HG03066 (cell line): Measurements from ENCODE around the gene AIP.
"Not testable (repeated sequence)": the region's sequence is repeated elsewhere in the genome, so short reads cannot be mapped to it uniquely, and the experiment has no call there.

Experiments
- ATAC-seq: cut with Tn5 transposase; IDR thresholded peaks from one replicate; pipeline ENCODE4 v1.9.1; 2021; ENCODE audit warnings: low read depth; ENCODE audit not compliant: unreplicated experiment

AIP gene

DNA sequence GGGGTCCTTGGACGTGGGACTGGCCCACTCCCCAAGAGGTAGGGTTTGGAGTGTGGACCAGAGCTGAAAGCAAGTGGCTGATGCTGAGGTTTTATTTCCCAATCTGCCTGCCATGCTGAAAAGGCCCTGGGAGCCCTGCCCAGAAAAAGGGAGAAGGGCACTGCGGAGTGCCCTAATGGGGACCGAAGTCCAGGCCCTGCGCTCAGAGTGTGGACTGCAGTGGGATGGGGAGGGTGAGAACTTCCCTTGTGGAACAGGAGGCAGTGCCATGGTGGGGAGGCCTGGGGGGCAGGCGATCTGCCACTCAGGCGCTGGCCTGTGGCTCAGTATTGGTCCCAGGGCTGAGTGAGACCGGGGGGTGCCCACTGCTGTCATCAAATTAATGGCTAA, 34.6 kb upstream of the AIP start:
- ATAC-seq = no peak

DNA sequence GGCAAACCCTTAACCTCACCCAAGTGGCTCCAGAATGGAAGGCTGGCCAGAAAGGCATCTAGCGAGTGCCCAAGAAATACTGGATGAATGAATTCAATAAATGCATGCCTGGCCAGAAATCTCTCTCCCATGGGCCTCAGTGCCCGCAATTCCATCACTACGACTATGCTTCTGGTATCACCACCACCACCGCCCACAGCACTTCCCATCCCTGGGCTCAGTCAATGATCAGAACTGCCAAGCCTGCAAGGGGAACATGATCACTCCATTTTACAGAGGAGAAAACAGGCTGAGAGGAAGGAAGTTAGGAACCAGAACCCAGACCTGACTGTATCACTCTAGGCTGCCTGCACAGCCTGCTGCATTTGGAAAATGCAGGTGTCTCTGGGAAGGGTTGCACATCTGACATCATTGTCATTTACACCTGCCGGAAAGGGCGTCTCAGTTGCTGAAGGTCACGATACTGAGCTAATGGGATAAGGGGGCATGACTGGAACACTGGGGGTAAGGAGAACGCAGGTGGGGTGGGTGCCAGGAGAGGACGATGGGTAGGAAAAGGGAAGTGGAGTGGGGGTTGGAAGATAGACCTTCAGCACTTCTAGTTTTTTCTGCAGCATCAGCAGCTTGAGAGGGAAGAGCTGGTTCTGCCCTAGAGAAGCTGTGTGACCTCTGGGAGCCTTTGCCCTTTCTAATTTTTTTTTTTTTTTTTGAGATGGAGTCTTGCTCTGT, 33.5 kb upstream of the AIP start:
- ATAC-seq = no peak

DNA sequence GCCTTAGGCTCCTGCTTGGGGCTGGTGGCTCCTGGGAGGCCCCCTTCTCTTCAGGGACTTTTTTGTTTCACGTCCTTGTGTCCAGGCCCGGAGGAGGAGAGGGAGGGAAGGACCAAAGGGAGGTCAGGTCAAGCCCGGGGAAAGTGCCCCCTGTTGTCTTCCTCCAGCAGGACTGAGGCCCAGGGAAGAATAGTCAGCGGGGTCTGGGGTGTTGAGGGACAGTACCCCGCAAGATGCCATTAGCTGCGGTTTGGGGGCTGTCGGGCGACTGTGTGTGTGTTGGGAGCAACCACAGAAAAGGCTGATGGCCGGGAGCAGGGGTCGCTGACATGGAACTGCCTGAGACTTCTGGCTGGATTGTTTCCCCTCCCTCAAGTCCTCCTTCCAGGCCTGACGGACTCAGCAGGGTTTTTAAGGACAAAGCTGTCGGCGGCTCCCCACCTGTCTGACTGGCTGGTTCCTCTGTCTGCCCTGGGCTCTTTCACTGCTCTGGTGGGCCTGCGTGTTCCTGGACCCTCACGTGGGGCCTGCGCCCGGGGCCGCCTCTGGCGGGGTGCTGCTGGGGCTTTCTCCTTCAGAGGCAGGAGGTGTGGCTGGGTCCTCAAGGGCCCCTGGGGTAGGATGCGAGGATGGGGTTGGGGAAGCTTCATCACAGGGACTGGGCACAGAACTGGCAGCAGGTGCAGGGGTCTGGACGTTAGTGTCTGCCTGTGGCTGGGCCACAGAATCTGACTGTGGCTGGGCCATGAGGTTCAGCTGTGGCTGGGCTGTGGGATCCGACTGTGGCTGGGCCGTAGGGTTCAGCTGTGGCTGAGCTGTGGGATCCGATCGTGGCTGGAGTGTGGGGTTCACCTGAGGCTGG, 31.8 kb upstream of the AIP start:
- no peak for ATAC-seq

DNA sequence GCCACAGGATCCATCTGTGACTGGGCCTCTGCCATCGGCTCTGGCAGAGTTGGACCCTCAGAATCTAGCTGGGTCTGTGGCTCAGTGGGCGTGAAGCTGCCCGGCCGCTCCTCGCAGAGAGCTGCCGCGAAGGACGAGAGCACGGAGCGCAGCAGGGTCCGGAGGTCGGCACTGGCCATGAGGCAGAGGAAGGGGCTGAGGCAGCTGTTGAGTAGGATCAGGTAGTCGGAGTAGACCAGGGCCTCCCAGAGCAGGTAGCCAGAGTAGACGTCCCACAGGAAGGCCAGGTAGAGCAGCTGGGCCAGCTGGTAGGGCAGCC, 31.2 kb upstream of the AIP start:
- no peak for ATAC-seq

DNA sequence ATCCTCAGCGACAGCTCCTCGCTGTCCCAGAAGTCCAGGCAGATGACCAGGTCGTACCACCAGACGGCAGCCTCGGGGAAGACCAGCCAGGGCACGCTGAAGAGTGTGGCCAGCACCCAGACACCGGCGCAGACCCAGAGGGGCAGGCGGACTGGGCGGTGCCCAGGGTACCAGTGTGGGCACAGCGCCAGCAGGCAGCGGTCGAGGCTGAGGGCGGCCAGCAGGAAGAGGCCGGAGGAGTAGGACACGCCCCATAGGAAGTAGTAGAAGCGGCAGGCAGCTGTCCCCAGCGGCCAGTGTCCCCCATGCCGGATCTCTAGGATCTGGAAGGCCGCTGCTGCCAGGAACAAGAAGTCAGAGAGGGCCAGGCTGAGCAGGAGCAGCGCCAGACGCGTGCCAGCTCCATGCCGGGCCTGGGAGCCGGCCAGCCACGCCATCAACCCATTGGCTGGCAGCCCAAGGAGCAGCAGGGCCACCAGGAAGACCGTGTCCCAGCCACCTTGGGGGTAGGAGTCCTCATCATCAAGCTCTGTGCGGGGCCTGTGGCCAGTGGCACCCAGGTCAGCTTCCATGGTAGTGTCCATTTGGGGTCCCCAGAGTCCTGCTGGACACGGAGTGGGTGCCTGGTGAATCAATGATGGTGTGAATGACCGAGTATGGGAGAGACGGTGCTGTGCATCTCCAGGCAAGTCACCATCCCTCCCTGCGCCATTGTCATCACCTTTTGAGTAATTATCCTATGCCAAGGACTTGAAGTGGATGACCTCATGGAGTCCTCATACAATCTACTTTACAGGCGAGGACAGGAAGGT, 30.5 kb upstream of the AIP start, which contains the start of gene GPR152:
Gene GPR152 (minus strand): TSS at position 589 of the 812 bp plus-strand sequence. CDS start 5 bp downstream, at position 584.
- no peak for ATAC-seq

DNA sequence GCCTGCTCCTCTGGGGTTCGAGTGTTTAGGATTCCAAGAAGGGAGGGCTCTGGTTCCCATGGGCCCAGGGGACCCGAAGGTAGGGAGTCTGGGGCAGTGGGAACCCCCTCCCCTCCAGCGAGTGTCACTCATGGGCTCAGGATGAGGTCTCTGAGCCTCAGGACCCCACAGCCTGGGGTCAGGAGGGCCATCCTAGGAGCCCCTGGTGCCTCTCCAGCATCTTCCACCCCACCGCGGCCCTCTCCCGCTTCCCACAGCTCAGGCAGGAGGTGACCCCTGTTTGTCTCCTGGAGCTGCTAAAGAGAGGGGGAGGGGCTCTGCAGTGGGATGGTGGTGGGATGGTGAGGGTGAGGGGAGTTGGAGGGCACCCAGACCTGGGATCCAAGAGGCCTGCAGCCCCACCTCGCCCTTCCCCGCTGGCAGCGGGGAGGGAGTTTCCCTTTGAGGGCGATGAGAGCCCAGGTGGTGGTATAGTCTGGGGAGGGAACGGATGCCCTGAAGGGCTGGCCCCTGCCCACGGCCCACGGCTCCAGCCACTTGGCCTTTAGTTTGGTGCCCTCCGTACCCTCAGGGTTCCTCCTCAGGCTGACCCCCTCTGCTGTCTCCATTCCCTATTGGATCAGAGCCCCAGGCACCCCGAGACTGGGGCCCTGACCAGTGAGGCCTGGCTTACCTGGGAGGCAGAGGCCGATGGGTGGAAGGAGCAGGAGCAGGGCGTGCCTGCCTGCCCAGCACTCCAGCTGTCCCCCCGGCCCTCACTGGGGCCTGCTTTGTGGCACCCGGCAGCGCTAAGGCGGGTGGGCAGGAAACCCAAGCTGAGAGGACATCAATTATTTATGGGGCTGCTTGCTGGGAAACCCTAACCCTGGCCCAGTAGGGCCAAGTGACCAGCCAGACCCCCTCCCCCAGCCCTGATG, 28.8 kb upstream of the AIP start:
- ATAC-seq = no peak

DNA sequence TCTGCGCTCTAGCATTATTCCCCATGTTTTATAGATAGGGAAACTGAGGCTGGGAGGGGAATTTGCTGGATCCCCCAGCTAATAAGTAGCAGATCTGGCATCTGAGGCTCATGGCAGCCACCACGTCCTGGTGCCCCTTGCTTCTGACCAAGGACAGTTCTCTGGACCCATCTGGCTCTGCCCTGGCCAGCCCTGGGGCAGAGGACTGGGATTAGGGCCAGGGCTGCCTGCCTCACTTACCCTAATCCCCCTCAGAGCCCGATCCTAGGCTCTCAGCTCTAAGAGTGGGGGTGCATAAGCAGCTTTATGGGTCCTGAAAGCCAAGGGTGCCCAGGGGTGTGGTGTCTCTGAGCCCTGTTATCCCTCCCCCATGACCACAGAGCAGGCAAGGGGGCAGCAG, 27.8 kb upstream of the AIP start, which contains the start of gene CABP4:
Gene CABP4 (plus strand): TSS at position 301 of the 400 bp plus-strand sequence. CDS start 70 bp downstream, at position 371.
- ATAC-seq = no peak

DNA sequence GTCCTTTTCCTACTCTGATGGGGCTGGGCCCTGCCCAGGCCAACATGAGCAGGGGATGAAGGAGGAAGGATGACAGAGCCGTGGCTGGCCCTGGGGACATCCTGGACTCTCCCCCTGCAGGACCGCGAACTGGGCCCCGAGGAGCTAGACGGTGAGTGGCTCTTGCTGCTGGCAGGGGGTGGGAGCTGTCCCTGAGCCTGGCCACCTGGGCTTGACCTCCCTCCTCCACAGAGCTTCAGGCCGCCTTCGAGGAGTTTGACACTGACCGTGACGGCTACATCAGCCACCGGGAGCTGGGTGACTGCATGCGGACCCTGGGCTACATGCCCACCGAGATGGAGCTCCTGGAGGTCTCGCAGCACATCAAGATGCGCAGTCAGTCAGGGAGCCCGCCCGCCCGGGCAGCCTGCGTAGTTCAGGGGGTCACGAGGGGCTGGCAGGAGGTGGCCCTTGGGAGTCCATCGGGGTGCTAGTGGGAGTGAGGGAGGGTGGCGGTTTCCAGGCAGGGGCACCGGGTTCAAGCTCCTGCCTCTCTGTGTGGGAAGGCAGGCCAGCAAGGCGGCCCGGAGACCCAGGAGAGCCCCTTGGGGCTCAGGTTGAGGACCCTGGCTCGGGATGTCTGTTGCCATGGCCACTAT, 26.6 kb upstream of the AIP start:
- ATAC-seq = no peak

DNA sequence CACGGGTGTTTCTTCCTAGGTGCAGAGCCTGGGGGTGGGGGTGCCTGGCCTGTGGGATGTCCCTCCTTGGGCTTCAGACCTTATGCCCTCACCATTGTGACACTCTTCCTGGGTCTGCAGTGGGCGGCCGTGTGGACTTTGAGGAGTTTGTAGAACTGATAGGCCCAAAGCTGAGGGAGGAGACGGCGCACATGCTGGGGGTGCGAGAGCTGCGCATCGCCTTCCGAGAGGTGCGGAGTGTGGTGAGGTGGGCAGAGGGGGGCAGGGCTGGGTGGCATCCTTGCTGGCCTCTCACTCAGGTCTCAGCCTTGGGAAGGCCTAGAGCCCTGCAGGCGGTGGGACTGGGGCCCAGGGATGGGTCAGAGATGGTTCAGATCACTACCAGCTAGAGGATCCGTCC, 25.4 kb upstream of the AIP start:
- ATAC-seq = no peak

DNA sequence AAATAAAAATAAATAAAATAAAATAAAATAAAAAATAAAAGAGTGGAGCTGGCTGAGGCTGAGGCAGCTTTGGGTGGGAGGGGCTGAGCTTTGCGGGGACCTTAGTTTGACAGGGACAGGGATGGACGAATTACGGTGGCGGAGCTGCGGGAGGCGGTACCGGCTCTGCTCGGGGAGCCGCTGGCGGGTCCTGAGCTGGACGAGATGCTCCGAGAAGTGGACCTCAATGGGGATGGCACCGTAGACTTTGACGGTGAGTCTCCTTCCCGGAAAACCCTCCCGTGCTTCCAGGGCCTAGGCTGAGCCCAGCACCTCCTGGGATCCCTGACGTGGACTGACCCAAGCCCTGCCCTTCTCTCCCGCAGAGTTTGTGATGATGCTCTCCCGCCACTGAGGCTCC, 24.6 kb upstream of the AIP start:
- no peak for ATAC-seq

DNA sequence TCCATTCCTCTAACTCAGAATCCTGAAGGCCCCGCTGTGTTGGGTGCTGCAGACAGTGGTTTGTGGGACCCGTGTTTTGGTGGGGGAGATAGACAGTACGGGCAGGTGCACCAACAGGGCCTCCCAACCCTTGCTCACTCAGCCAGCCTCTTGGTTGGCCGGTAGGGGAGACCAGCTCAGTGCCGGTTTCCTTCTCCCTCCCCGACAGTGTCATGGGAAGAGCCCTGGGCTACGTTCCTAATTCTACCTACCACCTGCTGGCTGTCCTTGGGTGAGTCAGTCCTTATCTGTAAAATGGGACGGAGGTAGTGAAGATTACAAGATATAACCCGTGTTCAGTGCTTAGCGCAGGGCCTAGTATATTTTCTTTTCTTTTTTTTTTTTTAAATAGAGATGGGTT, 19.6 kb upstream of the AIP start:
- ATAC-seq = no peak

DNA sequence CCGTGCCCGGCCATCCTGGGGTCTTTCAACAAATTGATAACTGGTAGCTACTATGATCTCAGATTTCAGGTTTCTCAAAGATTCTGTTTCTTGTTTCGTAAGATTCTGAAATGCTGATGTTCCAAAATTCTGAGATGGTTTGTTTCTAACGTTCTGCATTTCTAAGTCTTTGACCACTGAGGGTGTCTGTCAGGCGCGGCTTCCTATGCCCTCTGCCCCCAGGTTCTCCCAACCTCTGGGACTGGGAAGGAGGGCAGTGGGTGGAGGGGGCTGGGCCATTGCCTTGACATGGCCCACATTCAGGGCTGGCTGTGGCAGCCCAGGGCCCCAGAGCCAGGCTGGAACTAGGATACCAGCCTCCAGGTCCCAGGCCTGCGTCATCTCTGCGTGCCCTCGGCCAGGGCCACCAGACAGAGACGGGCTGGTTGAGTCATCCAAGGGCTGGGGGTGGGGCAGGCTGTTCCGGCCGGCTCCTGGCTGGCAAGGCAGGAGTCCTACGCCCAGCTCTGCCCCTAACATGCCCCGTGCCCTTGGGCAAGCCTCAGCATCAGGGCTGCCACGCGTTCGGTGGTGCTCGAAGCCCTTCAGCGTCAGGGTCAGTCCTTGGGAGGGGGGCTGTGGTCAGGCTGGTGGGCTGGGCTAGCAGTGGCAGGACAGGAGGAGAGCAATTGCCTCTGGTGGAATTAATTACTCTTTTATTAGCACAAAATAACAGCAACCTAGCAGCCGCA, 19.0 kb upstream of the AIP start:
- ATAC-seq = no peak

DNA sequence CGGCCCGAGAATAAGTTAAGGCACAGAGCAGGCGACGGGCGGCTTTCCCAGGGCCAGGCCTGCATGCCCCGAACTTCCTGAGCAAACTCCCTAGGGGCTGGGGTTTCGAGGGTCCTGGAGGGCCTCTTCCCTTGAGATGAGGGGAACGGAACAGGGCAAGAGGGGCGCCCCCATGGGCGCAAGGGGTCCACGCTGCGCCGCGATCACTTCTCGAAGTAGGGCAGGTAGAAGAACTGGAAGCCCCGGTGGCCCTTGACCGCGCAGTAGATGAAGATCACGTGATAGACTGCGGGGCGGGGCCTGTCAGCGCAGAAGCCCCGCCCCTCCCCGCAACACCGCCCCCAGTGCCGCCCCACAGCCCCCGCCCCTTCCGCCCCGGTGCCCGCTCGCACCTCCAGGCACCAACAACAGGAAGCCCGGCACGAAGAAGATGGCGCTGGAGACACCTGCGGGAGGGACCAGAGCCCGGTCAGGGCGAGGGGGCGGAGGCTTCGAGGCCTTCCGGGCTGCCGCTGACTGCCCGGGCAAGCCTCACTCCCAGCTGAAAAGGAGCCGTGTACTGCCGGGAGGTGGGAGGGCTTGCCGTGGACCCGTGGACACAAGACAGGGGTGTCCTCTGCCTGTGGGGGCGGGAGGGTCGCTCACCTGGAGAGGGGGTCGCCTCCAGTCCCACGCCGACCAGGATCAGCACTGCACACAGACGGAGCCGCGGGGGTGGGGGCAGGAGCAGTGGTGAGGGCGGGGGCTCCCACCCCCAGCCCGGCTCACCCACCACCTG, 18.2 kb upstream of the AIP start:
- peak; percentile 49 for ATAC-seq

DNA sequence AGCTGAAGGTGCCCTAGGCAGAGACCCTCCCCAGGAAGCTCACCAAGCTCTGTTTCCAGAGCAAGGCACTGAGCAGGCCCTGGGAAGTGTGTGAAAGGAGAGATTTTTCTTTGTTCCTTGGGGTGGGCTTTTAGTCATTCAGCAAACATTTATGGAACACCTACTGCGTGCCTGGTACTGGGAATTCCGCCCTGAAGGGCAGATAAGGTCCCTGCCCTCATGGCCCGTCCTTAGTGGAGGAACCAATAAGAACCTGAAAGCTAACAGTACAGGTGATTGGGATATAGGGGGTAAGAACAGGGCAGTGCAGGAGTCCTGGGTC, 17.7 kb upstream of the AIP start:
- no peak for ATAC-seq

DNA sequence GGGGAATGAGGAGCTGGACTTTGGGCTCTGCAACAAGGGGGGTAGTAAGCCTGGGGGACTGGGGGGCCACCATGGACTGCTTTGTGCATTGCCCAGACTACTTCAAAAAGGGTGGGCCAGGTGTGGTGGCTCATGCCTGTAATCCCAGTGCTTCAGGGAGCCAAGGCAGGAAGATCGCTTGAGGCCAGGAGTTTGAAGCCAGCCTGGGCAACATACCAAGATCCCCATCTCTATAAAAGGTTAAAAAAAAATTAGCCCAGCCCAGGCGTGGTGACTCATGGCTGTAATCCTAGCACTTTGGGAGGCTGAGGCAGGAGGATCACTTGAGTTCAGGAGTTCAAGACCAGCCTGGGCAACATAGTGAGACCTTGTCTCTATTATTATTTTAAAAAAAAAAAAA, 17.3 kb upstream of the AIP start:
- ATAC-seq = not testable (repeated sequence)

DNA sequence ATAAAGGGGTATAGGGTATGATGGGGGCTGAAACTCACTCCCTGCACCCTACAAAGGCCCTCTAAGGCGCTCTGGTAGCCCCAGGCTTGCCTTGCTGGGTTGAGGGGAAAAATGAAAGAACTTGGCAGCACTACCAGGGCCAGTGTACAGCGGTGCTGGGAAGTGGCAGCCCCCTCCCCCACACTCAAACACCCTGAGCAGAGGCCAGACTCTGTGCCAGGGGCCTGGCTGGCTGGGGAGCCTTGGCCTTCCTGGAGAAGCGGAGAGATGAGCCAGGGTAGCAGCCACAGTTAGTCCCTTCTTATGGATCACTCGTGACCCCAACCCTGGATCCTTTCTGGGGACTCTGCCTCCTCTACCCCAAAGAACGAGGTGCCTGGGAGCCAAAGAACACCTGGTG, 16.5 kb upstream of the AIP start:
- no peak for ATAC-seq

DNA sequence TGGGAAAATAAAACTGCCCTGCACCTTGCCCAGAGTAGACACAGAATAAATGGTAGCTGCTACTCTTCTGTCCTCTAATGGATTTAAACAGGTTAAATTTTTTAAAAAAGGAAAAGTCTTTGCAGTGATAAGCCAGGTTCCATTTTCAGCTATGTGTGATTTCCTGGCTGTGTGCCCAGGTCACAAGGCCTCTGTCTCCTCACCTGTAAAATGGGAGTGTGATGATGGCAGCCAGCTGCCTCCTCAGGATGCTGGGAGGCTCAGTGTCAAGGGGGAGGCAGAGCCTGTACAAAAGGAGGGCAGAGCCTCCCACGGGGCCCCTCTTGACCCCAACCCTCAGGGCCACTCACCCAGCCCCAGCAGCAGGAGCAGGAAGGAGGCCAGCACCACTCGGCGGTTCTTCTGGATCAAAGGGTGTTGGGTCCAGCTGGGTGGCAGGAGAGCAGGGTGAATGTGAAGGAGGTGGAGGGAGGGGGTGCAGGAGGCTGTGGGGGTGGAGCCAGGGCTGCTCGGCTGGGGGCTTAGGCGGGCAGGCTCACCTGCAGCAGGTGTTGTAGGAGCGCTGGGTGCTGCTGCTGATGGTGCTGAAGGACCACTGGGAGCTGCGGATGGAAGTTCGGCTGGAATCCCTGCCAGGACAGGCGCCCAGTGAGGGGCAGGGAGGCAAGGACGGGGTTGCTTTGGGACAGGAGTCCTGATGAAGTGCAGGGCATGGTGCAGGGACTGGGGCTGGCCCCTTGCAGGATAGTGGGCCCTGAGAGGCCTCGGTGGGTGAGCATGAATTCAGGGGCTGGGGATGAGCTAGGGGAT, 15.7 kb upstream of the AIP start:
- ATAC-seq = no peak

DNA sequence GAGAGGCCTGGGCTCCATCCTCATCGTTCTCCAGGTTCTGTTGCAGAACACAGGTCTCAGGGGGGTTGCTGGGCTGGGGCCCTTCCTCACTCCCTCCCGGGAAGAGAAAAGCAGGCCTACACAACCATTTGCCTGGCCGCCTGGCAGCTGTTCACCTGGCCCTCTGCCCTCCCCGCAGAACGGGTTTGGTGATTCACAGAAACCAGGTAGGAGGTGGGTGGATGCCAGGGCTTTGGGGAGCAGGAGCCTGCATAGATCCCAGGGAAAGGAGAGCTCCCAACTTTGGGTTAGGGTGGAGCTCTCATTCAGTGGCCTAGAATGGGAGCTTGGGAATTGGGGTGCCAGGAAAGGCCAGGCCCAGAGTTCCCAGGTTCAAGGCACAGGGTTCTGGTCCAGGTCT, 14.8 kb upstream of the AIP start:
- no peak for ATAC-seq
